Left lobe of liver (tissue), 2 donors: ENCODE data around the gene BACH2. TPM values are rescaled to one million over a fixed set of nuclear protein-coding genes. Genes with fewer than 3 reads are reported as not detected.

ENCODE experiments used
- ATAC-seq: fragments of 200-7000 bp; cut with Tn5 transposase; one replicate; pipeline ENCODE4 v1.9.1; 2020; ENCODE audit warnings: mild to moderate bottlenecking, moderate library complexity
- DNase-seq: peaks from one replicate; pipeline ENCODE4 v3.0.0-alpha.2; 2020; ENCODE audit warnings: low spot score
- total RNA-seq: library from RNA; stranded (reverse); gene quantifications from one replicate; pipeline ENCODE4 v1.2.1, GENCODE V29; 2021
- donor health status: DM: no; HTN: no; CAD: no; lungs with moderate emphysema.
- donor health status: DM: no; HTN: yes; CAD: no.

The BACH2 gene
- total RNA-seq, 1 donor from 2014 or later = 3.1 TPM

- ATAC-seq (no peak), DNase-seq (no peak)
These were observed 410.1 kb downstream of the BACH2 start for GRCh38 chr6:89886378-89887120.
